ENCODE results near the gene HMG20B.
"Not testable (repeated sequence)": the region's sequence is repeated elsewhere in the genome, so short reads cannot be mapped to it uniquely, and the experiment has no call there.

The HMG20B gene

DNA sequence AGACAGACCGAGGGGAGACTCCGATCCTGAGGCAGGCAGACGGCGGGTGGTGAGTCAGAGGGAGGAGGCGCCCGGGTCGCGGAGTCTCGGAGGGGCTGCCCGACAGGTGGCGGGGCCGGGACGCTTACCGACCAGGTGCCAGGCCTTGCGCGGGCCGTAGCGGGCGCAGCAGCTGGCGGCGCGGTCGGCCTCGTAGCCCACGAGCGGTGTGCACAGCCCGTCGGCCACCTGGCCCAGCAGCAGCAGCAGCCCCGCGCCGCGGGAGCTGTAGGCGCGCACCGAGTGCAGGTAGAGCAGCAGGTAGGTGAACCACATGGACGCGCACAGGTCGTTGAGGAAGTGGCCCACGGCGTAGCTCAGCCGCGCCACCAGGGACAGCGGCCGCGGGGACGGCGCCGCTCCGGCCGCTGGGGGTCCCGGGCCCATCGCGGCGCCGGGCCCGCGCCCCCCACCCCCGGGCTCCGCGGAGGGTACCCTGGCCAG lies 15.7 kb upstream of the HMG20B start:
- peak; percentile 78 for DNase-seq (ENCODE audit: low spot score)

DNA sequence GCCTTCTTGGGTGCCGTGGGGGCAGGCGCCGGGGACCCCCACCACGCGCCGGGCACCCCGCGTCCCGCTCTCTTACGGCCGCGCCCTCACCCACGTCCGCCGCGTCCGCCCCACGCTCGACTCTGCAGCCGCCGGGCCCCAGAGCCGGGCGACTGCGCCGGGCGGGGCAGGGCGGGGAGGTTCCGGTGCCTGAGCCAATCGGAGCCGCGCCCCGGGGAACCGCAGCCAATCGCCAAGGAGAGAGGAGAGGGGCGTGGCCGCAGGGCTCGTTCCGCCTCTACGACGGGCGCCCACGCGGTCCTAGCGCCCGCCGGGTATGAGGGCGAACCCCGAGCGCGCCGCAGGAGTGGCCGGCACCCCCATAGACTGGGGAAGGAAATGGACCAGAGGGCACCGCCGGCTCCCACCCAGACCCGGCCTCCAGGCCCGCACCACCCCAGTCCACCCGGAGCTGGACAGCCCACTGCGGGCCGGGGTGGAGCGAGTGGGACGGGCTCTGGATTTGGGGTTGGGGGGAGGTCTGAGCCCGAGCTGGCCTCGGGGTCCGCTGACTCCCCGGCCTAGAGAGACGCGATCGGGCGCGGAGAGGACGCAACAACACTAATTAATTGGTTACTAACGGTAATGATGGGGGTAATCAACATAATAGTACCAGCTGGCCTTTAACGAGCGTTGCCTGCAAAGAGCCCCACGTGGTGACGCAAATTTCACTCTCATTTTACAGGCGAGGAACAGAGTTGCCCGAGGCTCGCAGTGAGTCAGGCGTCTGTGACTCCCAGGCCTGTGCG lies 15.1 kb upstream of the HMG20B start, which contains the start of gene MFSD12:
MFSD12 (minus strand) TSS at position 126 of the 788 bp plus-strand sequence. CDS start 183 bp downstream, outside the sequence.
- peak; percentile 100 for DNase-seq (ENCODE audit: low spot score)

DNA sequence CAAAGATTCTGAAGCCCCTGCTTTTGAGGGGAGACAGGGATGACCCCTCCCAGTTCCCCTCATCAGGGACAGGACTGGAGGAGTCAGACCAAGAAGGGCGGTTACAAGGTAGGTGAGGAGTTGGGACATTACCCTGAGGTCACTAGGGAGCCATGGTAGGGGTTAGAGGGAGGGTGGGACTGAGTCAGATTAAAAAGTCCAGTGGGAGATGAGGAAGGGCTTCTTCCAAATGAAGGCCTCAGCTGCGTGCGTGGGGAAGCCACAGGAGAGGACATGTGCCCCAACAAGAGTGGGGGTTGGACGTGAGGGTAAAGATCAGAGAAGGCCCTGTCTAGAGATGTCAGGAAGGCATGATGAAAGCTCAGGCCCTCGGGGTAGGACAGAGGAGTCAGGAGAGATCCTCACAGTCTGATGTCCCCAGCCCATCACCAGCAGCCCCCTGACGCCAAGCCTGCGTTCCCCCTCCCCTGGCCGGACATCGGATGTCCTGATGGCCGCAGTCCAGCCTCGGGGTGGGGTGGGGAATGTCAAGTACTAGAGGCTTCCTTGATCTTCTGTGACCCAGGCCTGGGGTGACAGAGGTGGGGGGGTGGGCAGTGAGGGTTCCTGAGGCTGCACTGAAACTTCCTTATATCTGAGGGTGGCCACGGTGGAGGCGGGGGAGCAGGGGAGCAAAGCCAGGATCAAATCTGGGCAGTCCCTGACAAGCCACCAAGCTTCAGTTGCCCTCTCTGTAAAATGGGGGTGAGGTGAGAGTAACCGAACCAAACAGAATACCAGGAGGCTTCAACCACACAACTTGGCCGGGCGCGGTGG lies 8.8 kb upstream of the HMG20B start:
- no peak for DNase-seq (ENCODE audit: low spot score)

GRCh38 chr19:3565139-3565538 lies 7.6 kb upstream of the HMG20B start:
- no peak for DNase-seq (ENCODE audit: low spot score)

DNA sequence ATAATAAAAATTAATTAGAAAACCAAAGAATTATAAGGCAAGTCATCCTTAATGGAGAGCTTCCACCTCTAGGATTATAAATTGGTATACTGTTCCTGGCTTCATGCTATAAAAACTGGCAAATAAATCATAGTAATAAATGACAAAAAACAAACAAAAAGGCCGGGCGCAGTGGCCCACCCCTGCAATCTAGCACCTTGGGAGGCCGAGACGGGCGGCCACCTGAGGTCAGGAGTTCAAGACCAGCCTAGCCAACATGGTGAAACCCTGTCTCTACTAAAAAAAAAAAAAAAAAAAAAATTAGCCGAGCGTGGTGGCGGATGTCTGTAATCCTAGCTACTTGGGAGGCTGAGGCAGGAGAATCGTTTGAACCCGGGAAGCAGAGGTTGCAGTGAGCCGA lies 2.7 kb upstream of the HMG20B start:
- DNase-seq (ENCODE audit: low spot score) = not testable (repeated sequence)

DNA sequence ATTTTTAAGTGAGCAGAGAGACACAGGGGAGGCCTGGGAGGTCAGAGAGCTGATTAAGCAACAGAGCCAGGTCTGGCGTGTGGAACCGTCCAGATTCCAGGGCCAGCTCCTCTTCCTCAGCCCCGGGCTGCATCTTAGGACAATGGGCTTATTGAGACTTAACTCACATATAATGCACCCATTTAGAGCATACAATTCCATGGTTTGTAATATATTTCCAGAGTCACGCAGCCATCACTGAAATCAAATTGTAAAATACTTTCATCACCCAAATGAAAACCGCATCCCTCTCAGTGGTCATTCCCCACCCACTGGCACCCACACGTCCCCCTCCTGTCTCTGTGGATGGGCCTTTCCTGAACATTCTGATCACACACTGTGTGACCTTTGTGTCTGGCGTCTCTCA lies 2.1 kb upstream of the HMG20B start:
- no peak for DNase-seq (ENCODE audit: low spot score)

GRCh38 chr19:3572132-3572854 lies 451 bp upstream of the HMG20B start:
- DNase-seq (ENCODE audit: low spot score) = peak; percentile 96

DNA sequence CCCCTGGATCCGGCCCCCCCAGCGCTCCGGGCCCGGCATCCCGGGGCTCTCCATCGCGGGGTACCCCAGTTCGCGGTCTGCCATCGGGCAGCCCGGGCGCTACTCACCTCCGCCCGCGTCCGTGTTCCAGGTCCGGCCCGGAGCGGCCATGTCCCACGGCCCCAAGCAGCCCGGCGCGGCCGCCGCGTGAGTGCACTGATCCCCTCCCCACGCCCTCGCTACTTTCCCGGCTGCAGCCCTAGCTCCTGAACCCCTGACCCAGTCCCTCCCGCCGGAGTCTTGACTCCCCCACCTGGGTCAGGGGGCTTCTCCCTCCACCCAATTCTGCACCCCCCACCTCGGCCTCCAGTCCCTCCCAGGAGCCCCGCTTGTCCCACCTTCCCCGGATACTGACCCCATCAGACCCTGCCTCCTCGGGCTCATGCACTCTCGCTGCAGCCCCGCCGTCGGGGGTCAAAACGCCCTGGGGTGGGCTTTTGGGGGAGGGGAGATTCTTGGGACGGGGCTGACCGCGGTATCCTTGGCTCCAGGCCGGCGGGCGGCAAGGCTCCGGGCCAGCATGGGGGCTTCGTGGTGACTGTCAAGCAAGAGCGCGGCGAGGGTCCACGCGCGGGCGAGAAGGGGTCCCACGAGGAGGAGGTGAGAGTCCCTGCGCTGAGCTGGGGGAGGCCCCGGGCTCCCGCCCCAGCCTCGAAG lies 566 bp downstream of the HMG20B start:
- no peak for DNase-seq (ENCODE audit: low spot score)

DNA sequence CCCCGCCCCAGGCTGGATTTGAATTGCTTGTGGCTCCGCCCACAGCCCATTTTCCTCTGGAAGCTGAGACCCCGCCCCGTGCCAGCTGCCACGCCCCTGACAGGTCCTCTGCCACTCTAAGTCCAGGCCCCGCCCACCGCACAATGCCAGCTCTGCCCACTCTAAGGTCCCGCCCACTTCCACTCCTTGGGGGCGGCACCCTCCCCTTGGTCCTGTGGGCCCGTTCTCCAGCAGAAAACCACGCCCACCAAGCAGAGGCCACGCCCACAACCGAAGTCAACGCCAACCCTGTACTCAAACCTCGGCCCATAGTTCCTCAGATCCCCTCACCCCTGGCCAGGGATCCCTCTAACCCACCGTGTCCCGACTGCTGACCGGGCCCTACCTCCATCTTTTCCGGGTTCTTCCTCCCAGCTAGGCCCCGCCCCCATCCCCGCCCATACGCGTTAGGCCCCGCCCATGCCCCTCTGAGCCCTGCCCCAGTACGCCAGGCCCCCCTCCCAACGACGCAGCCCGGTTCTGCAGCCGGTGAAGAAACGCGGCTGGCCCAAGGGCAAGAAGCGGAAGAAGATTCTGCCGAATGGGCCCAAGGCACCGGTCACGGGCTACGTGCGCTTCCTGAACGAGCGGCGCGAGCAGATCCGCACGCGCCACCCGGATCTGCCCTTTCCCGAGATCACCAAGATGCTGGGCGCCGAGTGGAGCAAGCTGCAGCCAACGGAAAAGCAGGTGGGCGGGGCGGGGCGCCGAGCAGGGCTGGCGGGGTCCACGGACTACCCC lies 1.3 kb downstream of the HMG20B start:
- DNase-seq (ENCODE audit: low spot score) = peak; percentile 91

GRCh38 chr19:3575260-3575741 lies 2.6 kb downstream of the HMG20B start:
- DNase-seq (ENCODE audit: low spot score) = peak; percentile 50

DNA sequence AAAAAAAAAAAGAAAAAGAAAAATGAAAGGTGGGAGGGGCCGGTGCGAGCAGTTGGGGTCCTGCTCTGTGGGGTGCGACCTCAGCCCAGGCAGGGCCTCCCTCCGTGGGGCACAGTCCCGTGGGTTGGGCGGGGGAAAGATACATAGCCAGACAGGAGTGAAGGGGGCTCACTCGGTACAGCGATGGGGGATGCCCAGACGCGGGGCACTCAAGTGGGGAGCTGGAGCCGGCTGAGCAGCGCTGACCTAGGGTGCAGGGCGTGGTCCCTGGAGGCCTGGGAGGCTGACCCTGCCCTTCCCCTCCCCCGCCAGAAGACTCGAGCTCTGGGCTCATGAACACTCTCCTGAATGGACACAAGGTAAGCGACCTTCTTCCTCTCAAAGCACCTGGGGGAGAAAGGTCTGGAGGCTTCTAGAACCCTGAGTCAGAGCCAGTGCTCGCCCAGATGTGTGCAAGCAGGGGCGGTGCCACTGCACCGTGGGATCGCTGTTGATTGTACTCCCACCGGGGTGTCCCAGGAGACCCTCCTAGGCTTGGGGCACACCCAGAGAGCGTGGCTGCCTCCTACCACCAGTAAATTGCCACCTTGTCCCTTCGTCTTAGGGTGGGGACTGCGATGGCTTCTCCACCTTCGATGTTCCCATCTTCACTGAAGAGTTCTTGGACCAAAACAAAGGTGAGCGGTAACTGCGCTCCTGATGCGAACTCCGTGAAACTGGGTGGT lies 3.4 kb downstream of the HMG20B start:
- no peak for DNase-seq (ENCODE audit: low spot score)

GRCh38 chr19:3576696-3577443 lies 4.1 kb downstream of the HMG20B start:
- DNase-seq (ENCODE audit: low spot score) = peak; percentile 74

DNA sequence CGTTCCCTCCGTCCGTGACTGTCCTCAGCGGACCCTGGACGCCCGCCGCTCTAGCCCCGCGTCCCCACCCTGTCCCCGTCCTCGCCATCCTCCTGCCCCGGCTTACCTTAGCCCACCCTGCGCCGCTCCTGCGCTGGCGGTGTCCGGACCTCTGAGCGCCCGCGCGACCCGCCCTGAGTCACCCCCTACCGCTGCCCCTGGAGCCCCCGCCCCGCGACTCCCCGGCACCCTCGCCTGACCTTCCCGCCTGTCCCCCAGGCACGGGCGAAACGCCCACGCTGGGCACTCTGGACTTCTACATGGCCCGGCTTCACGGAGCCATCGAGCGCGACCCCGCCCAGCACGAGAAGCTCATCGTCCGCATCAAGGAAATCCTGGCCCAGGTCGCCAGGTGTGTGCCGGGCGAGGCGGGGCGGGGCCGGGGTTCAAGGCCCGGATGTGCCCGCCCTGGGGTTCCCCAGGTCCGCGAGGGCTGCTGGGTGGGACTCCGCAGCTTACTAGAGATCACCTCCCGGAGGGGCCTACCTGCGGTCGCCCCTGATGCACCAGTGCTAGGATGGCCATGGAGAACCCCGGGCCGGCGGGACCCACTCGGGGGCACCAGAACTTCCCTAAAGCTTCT lies 5.1 kb downstream of the HMG20B start:
- peak; percentile 25 for DNase-seq (ENCODE audit: low spot score)

GRCh38 chr19:3578390-3578789 lies 5.6 kb downstream of the HMG20B start:
- no peak for DNase-seq (ENCODE audit: low spot score)

GRCh38 chr19:3580156-3580934 lies 7.6 kb downstream of the HMG20B start:
- DNase-seq (ENCODE audit: low spot score) = no peak

DNA sequence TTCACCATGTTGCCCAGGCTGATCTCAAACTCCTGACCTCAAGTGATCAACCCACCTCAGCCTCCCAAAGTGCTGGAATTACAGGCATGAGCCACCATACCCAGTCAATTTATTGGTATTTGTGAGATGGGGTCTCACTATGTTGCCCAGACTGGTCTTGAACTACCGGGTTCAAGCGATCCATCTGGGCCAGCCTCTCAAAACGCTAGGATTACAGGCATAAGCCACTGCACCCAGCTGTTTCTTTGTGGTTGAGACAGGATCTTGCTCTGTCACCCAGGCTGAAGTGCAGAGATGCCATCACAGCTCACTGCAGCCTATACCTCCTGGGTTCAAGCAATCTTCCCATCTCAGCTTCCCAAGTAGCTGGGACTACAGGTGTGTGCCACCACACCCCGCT lies 9.0 kb downstream of the HMG20B start:
- DNase-seq (ENCODE audit: low spot score) = not testable (repeated sequence)

DNA sequence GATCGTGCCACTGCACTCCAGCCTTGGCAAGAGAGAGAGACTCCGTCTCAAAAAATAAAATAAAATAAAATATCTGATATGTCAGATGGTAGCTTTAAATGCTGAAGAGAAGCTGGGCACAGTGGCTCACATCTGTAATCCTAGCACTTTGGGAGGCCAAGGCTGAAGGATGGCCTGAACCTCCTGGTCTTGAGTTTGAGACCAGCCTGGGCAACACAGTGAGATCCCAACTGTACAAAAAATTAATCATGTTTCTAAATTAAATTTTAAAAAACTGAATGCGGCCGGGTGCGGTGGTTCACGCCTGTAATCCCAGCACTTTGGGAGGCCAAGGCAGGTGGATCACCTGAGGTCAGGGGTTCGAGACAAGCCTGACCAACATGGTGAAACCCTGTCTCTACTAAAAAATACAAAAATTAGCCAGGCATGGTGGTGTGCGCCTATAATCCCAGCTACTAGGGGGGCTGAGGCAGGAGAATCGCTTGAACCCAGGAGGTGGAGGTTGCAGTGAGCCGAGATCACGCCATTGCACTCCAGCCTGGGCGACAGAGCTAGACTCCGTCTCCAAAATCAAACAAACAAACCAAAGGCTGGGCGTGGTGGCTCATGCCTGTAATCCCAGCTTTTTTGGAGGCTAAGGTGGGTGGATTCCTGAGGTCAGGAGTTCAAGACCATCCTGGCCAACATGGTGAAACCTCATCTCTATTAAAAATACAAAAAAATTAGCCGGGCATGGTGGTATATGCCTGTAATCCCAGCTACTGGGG lies 11.5 kb downstream of the HMG20B start:
- DNase-seq (ENCODE audit: low spot score) = not testable (repeated sequence)

Data from D341Med (cell line).